ENCODE data around the gene CYP27B1.
A peak's percentile ranks its signal among the peaks of the same experiment; 100 is the strongest.

The CYP27B1 gene

GRCh38 chr12:57741844-57742738 is 24.8 kb downstream of the CYP27B1 start:
- H3K9me3 ChIP-seq (ENCODE audit: control insufficient read depth, insufficient read depth, low read length), result no peaks in the 10 kb centered on the region
- peaks cover 3% of the 10 kb centered on the region; the same call in 1 of the 2 replicates for H3K36me3 ChIP-seq (ENCODE audit: control insufficient read depth, insufficient read depth, low read length)
- no peak for DNase-seq (ENCODE audit: low read depth, low spot score)
- peaks cover 31% of the 10 kb centered on the region for H3K27me3 ChIP-seq (ENCODE audit: control insufficient read depth, insufficient read depth, low read length)
- H3K4me3 ChIP-seq (ENCODE audit: low read length), result no peak overlapping the region
- H3K27ac ChIP-seq (ENCODE audit: low read length), result no peak overlapping the region
- no CpG with 5 or more reads among the region's 14 CpGs for WGBS (ENCODE audit: insufficient coverage, insufficient read length)
- peaks cover 1% of the 10 kb centered on the region; the same call in 1 of the 2 replicates for H3K4me1 ChIP-seq (ENCODE audit: control insufficient read depth, insufficient read depth, low read length)

GRCh38 chr12:57741413-57741789 is 25.5 kb downstream of the CYP27B1 start:
- H3K27me3 ChIP-seq (ENCODE audit: control insufficient read depth, insufficient read depth, low read length), result peaks cover 38% of the 10 kb centered on the region
- peaks cover under 1% of the 10 kb centered on the region; the same call in 1 of the 2 replicates for H3K36me3 ChIP-seq (ENCODE audit: control insufficient read depth, insufficient read depth, low read length)
- DNase-seq (ENCODE audit: low read depth, low spot score), result no peak
- no peak overlapping the region for H3K4me3 ChIP-seq (ENCODE audit: low read length)
- H3K4me1 ChIP-seq (ENCODE audit: control insufficient read depth, insufficient read depth, low read length), result peaks cover 3% of the 10 kb centered on the region; the same call in 1 of the 2 replicates
- WGBS (ENCODE audit: insufficient coverage, insufficient read length), result no CpG with 5 or more reads among the region's 1 CpG
- H3K27ac ChIP-seq (ENCODE audit: low read length), result no peak overlapping the region
- no peaks in the 10 kb centered on the region for H3K9me3 ChIP-seq (ENCODE audit: control insufficient read depth, insufficient read depth, low read length)

- no peak for DNase-seq (ENCODE audit: low read depth, low spot score)
- peaks cover 42% of the 10 kb centered on the region for H3K27me3 ChIP-seq (ENCODE audit: control insufficient read depth, insufficient read depth, low read length)
- no peak overlapping the region for H3K4me3 ChIP-seq (ENCODE audit: low read length)
- peaks cover 4% of the 10 kb centered on the region; the same call in 1 of the 2 replicates for H3K4me1 ChIP-seq (ENCODE audit: control insufficient read depth, insufficient read depth, low read length)
- H3K27ac ChIP-seq (ENCODE audit: low read length), result no peak overlapping the region
- no peaks in the 10 kb centered on the region for H3K36me3 ChIP-seq (ENCODE audit: control insufficient read depth, insufficient read depth, low read length)
- no CpG with 5 or more reads among the region's 5 CpGs for WGBS (ENCODE audit: insufficient coverage, insufficient read length)
- no peaks in the 10 kb centered on the region for H3K9me3 ChIP-seq (ENCODE audit: control insufficient read depth, insufficient read depth, low read length)
Measured at GRCh38 chr12:57740656-57741412, 26.0 kb downstream of the CYP27B1 start.

- Histone ChIP-seq H3K27ac (ENCODE audit: low read length) (no peak overlapping the region), H3K36me3 (ENCODE audit: control insufficient read depth, insufficient read depth, low read length) (no peaks in the 10 kb centered on the region), H3K9me3 (ENCODE audit: control insufficient read depth, insufficient read depth, low read length) (no peaks in the 10 kb centered on the region), H3K4me1 (ENCODE audit: control insufficient read depth, insufficient read depth, low read length) (peaks cover 3% of the 10 kb centered on the region; the same call in 1 of the 2 replicates), H3K27me3 (ENCODE audit: control insufficient read depth, insufficient read depth, low read length) (peaks cover 47% of the 10 kb centered on the region), H3K4me3 (ENCODE audit: low read length) (no peak overlapping the region)
- no peak for DNase-seq (ENCODE audit: low read depth, low spot score)
- WGBS (ENCODE audit: insufficient coverage, insufficient read length), result no CpG with 5 or more reads among the region's 10 CpGs
Measured at GRCh38 chr12:57739914-57740538, 26.9 kb downstream of the CYP27B1 start.

- H3K36me3 ChIP-seq (ENCODE audit: control insufficient read depth, insufficient read depth, low read length), result no peaks in the 10 kb centered on the region
- peaks cover 54% of the 10 kb centered on the region for H3K27me3 ChIP-seq (ENCODE audit: control insufficient read depth, insufficient read depth, low read length)
- H3K4me1 ChIP-seq (ENCODE audit: control insufficient read depth, insufficient read depth, low read length), result peaks cover 3% of the 10 kb centered on the region; the same call in 1 of the 2 replicates
- no peak overlapping the region for H3K4me3 ChIP-seq (ENCODE audit: low read length)
- no peak overlapping the region for H3K27ac ChIP-seq (ENCODE audit: low read length)
- DNase-seq (ENCODE audit: low read depth, low spot score), result no peak
- WGBS (ENCODE audit: insufficient coverage, insufficient read length), result no CpG with 5 or more reads among the region's 7 CpGs
- no peaks in the 10 kb centered on the region for H3K9me3 ChIP-seq (ENCODE audit: control insufficient read depth, insufficient read depth, low read length)
Measured at GRCh38 chr12:57739387-57739786, 27.5 kb downstream of the CYP27B1 start.

- Histone ChIP-seq H3K27me3 (ENCODE audit: control insufficient read depth, insufficient read depth, low read length) (peaks cover 59% of the 10 kb centered on the region), H3K4me1 (ENCODE audit: control insufficient read depth, insufficient read depth, low read length) (peaks cover 3% of the 10 kb centered on the region; the same call in 1 of the 2 replicates), H3K27ac (ENCODE audit: low read length) (no peak within 1 kb of the TSS), H3K36me3 (ENCODE audit: control insufficient read depth, insufficient read depth, low read length) (no peaks in the 10 kb centered on the region), H3K9me3 (ENCODE audit: control insufficient read depth, insufficient read depth, low read length) (no peaks in the 10 kb centered on the region), H3K4me3 (ENCODE audit: low read length) (peak within 1 kb of the TSS; percentile 40; the same call in 1 of the 2 replicates)
- no peak for DNase-seq (ENCODE audit: low read depth, low spot score)
- WGBS (ENCODE audit: insufficient coverage, insufficient read length), result no CpG with 5 or more reads among the region's 36 CpGs
Measured at GRCh38 chr12:57738661-57739237, 28.1 kb downstream of the CYP27B1 start, which contains the start of gene AGAP2. AGAP2 (minus strand) TSS chr12:57738742; CDS start chr12:57738246, 496 bp downstream.

- Histone ChIP-seq H3K27me3 (ENCODE audit: control insufficient read depth, insufficient read depth, low read length) (peaks cover 63% of the 10 kb centered on the region), H3K9me3 (ENCODE audit: control insufficient read depth, insufficient read depth, low read length) (no peaks in the 10 kb centered on the region), H3K4me1 (ENCODE audit: control insufficient read depth, insufficient read depth, low read length) (peaks cover 3% of the 10 kb centered on the region; the same call in 1 of the 2 replicates), H3K36me3 (ENCODE audit: control insufficient read depth, insufficient read depth, low read length) (no peaks in the 10 kb centered on the region), H3K27ac (ENCODE audit: low read length) (no peak overlapping the region), H3K4me3 (ENCODE audit: low read length) (peak overlapping the region; percentile 40; the same call in 1 of the 2 replicates)
- WGBS (ENCODE audit: insufficient coverage, insufficient read length), result no CpG with 5 or more reads among the region's 110 CpGs
- DNase-seq (ENCODE audit: low read depth, low spot score), result no peak
Measured at GRCh38 chr12:57737467-57738460, 29.1 kb downstream of the CYP27B1 start.

GRCh38 chr12:57736741-57737466 is 30.0 kb downstream of the CYP27B1 start:
- Histone ChIP-seq H3K9me3 (ENCODE audit: control insufficient read depth, insufficient read depth, low read length) (no peaks in the 10 kb centered on the region), H3K4me1 (ENCODE audit: control insufficient read depth, insufficient read depth, low read length) (peaks cover 3% of the 10 kb centered on the region; the same call in 1 of the 2 replicates), H3K27me3 (ENCODE audit: control insufficient read depth, insufficient read depth, low read length) (peaks cover 67% of the 10 kb centered on the region), H3K27ac (ENCODE audit: low read length) (no peak overlapping the region), H3K36me3 (ENCODE audit: control insufficient read depth, insufficient read depth, low read length) (no peaks in the 10 kb centered on the region), H3K4me3 (ENCODE audit: low read length) (no peak overlapping the region)
- DNase-seq (ENCODE audit: low read depth, low spot score), result no peak
- WGBS (ENCODE audit: insufficient coverage, insufficient read length), result no CpG with 5 or more reads among the region's 31 CpGs
